ENCODE data around the gene GPR78. TPM values are rescaled to one million over a fixed set of nuclear protein-coding genes. Genes with fewer than 3 reads are reported as not detected.
"Not testable (repeated sequence)": the region's sequence is repeated elsewhere in the genome, so short reads cannot be mapped to it uniquely, and the experiment has no call there.

Gene GPR78
- total RNA-seq, 1 donor from 2014 or later: 0.09 TPM

GRCh38 chr4:8573266-8573665 lies 6.9 kb upstream of the GPR78 start:
- H4K20me1 ChIP-seq (ENCODE audit: low read depth): no peaks in the 10 kb centered on the region

GRCh38 chr4:8574796-8575370 lies 5.3 kb upstream of the GPR78 start:
- Histone ChIP-seq H3K27ac (no peak overlapping the region), H4K20me1 (ENCODE audit: low read depth) (peaks cover 8% of the 10 kb centered on the region), H2AFZ (replicated peaks) (no peak overlapping the region), H3K36me3 (no peaks in the 10 kb centered on the region), H3K9ac (no peak overlapping the region), H3K4me2 (no peak overlapping the region), H3K27me3 (peaks cover 30% of the 10 kb centered on the region), H3K4me3 (no peak overlapping the region), H3F3A (ENCODE audit: low read depth) (peaks cover 3% of the 10 kb centered on the region), H3K9me3 (ENCODE audit: low read depth) (no peaks in the 10 kb centered on the region), H3K4me1 (peaks cover 6% of the 10 kb centered on the region), H3K79me2 (ENCODE audit: low read depth) (no peaks in the 10 kb centered on the region)
- Mint-ChIP-seq H3K4me1 (peaks cover 4% of the 10 kb centered on the region), H3K27me3 (ENCODE audit: insufficient read depth, low read depth) (peaks cover 26% of the 10 kb centered on the region), H3K4me3 (no peak overlapping the region), H3K9me3 (no peaks in the 10 kb centered on the region), H3K36me3 (no peaks in the 10 kb centered on the region), H3K27ac (no peak overlapping the region)
- no peak for DNase-seq (ENCODE audit: low spot score)
- no peak for TF ChIP-seq CTCF (IDR thresholded peaks at IDR 0.05)
- TF ChIP-seq EZH2 (IDR thresholded peaks at IDR 0.05): no peak
- no peak for TF ChIP-seq EZH2phosphoT487 (IDR thresholded peaks at IDR 0.05)

More at GRCh38 chr4:8573266-8573665, 6.9 kb upstream of the GPR78 start:
- no peaks in the 10 kb centered on the region for H3K36me3 Mint-ChIP-seq
- no peak overlapping the region for H2AFZ ChIP-seq (replicated peaks)
- H3K79me2 ChIP-seq (ENCODE audit: low read depth): no peaks in the 10 kb centered on the region
- DNase-seq (ENCODE audit: low spot score): no peak
- TF ChIP-seq CTCF (IDR thresholded peaks at IDR 0.05) (no peak), EZH2 (IDR thresholded peaks at IDR 0.05) (no peak), EZH2phosphoT487 (IDR thresholded peaks at IDR 0.05) (no peak)
- H3K4me2 ChIP-seq: no peak overlapping the region
- H3K4me1 ChIP-seq: peaks cover 3% of the 10 kb centered on the region
- H3F3A ChIP-seq (ENCODE audit: low read depth): peaks cover 4% of the 10 kb centered on the region
- H3K9me3 ChIP-seq (ENCODE audit: low read depth): no peaks in the 10 kb centered on the region
- H3K27me3 Mint-ChIP-seq (ENCODE audit: insufficient read depth, low read depth): peaks cover 14% of the 10 kb centered on the region
- H3K27ac ChIP-seq: no peak overlapping the region
- no peak overlapping the region for H3K27ac Mint-ChIP-seq
- peaks cover 14% of the 10 kb centered on the region for H3K27me3 ChIP-seq
- H3K4me3 ChIP-seq: no peak overlapping the region
- no peaks in the 10 kb centered on the region for H3K9me3 Mint-ChIP-seq
- H3K36me3 ChIP-seq: no peaks in the 10 kb centered on the region
- no peak overlapping the region for H3K4me3 Mint-ChIP-seq
- H3K9ac ChIP-seq: no peak overlapping the region
- H3K4me1 Mint-ChIP-seq: no peaks in the 10 kb centered on the region

- no peak overlapping the region for H3K4me3 ChIP-seq
- peak overlapping the region; percentile 48 for H3K4me3 Mint-ChIP-seq
- H3K9ac ChIP-seq: no peak overlapping the region
- peaks cover 7% of the 10 kb centered on the region for H3K4me1 Mint-ChIP-seq
- no peaks in the 10 kb centered on the region for H3K36me3 Mint-ChIP-seq
- H3K79me2 ChIP-seq (ENCODE audit: low read depth): no peaks in the 10 kb centered on the region
- no peaks in the 10 kb centered on the region for H3K36me3 ChIP-seq
- H3K27ac Mint-ChIP-seq: no peak overlapping the region
- H3K9me3 Mint-ChIP-seq: no peaks in the 10 kb centered on the region
- H2AFZ ChIP-seq (replicated peaks): no peak overlapping the region
- peaks cover 32% of the 10 kb centered on the region for H3K27me3 Mint-ChIP-seq (ENCODE audit: insufficient read depth, low read depth)
- no peak overlapping the region for H3K4me2 ChIP-seq
- no peak for DNase-seq (ENCODE audit: low spot score)
- H3K9me3 ChIP-seq (ENCODE audit: low read depth): no peaks in the 10 kb centered on the region
- peaks cover 8% of the 10 kb centered on the region for H3K4me1 ChIP-seq
- H3F3A ChIP-seq (ENCODE audit: low read depth): peaks cover 9% of the 10 kb centered on the region
- peaks cover 31% of the 10 kb centered on the region for H3K27me3 ChIP-seq
- H4K20me1 ChIP-seq (ENCODE audit: low read depth): peaks cover 14% of the 10 kb centered on the region
- no peak overlapping the region for H3K27ac ChIP-seq
- TF ChIP-seq EZH2 (IDR thresholded peaks at IDR 0.05) (no peak), CTCF (IDR thresholded peaks at IDR 0.05) (no peak), EZH2phosphoT487 (IDR thresholded peaks at IDR 0.05) (no peak)
These were observed 4.7 kb upstream of the GPR78 start for GRCh38 chr4:8575457-8575856.

DNA sequence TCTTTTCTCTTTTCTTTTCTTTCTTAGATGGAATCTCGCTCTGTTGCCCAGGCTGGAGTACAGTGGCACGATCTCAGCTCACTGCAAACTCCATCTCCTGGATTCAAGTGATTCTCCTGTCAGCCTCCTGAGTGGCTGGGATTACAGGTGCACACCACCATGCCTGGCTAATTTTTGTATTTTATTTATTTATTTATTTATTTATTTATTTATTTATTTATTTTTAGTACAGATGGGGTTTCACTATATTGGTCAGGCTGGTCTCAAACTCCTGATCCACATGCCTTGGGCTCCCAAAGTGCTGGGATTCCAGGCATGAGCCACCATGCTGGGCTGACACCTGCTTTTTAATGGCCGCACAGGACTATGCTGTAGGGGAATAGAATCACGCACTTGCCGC lies 3.6 kb upstream of the GPR78 start:
- not testable (repeated sequence) for H3K27ac Mint-ChIP-seq; H3K9me3 Mint-ChIP-seq; H3K36me3 Mint-ChIP-seq; H3K9me3 ChIP-seq (ENCODE audit: low read depth); DNase-seq (ENCODE audit: low spot score); H3K79me2 ChIP-seq (ENCODE audit: low read depth); H3K4me1 Mint-ChIP-seq; H3K4me1 ChIP-seq; H3K4me3 Mint-ChIP-seq; H3K4me2 ChIP-seq; H3K4me3 ChIP-seq; H3K9ac ChIP-seq; H3K27ac ChIP-seq; H3K36me3 ChIP-seq; H2AFZ ChIP-seq (replicated peaks)
- peaks cover 24% of the 10 kb centered on the region for H4K20me1 ChIP-seq (ENCODE audit: low read depth)
- H3F3A ChIP-seq (ENCODE audit: low read depth): peaks cover 12% of the 10 kb centered on the region
- peaks cover 30% of the 10 kb centered on the region for H3K27me3 Mint-ChIP-seq (ENCODE audit: insufficient read depth, low read depth)
- peaks cover 41% of the 10 kb centered on the region for H3K27me3 ChIP-seq

Data from neural progenitor cell (in vitro differentiated cells).